Stomach (tissue), 4 donors: ENCODE measurements around the gene APBA1.

Experiments
- EP300 ChIP-seq: sonication (generic); formaldehyde crosslinking; IDR thresholded peaks from one replicate; pipeline ENCODE4 v1.6.1; 2017; ENCODE audit warnings: antibody characterized with exemption
- POLR2A ChIP-seq, 4 donors: fragments of 450-650 bp; IDR thresholded peaks; one replicate each; pipeline ENCODE4 v1.6.1; 2016; ENCODE audit warnings: antibody characterized with exemption in 4 of 4, control low read depth in 2 of 4, mild to moderate bottlenecking in 1 of 4, moderate library complexity in 1 of 4
- POLR2AphosphoS5 ChIP-seq, 3 donors: sonication (generic); formaldehyde crosslinking; IDR thresholded peaks; one replicate each; pipeline ENCODE4 v1.6.1; 2016; ENCODE audit warnings: antibody characterized with exemption in 3 of 3
- TF ChIP-seq, protein P1 (sequence below), 7 experiments: fragments of 450-650 bp in 4 of 7; fragments of 200-600 bp in 3 of 7; sonication (generic) in 3 of 7; IDR thresholded peaks; one replicate each; pipeline ENCODE4 v1.5.1; 2016 to 2019; ENCODE audit warnings: antibody characterized with exemption in 7 of 7, control low read depth in 2 of 7, mild to moderate bottlenecking in 1 of 7

- TF ChIP-seq POLR2A (IDR thresholded peaks at IDR 0.05) = no peak
- TF ChIP-seq, protein P1, sequence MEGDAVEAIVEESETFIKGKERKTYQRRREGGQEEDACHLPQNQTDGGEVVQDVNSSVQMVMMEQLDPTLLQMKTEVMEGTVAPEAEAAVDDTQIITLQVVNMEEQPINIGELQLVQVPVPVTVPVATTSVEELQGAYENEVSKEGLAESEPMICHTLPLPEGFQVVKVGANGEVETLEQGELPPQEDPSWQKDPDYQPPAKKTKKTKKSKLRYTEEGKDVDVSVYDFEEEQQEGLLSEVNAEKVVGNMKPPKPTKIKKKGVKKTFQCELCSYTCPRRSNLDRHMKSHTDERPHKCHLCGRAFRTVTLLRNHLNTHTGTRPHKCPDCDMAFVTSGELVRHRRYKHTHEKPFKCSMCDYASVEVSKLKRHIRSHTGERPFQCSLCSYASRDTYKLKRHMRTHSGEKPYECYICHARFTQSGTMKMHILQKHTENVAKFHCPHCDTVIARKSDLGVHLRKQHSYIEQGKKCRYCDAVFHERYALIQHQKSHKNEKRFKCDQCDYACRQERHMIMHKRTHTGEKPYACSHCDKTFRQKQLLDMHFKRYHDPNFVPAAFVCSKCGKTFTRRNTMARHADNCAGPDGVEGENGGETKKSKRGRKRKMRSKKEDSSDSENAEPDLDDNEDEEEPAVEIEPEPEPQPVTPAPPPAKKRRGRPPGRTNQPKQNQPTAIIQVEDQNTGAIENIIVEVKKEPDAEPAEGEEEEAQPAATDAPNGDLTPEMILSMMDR (IDR thresholded peaks at IDR 0.05) = no peak
- TF ChIP-seq EP300 = no peak
- no peak for TF ChIP-seq POLR2AphosphoS5 (IDR thresholded peaks at IDR 0.05)
Measured at GRCh38 chr9:69386651-69387050, 285.5 kb downstream of the APBA1 start.
